HG03045 (cell line): ENCODE results near the gene PREB.
"Not testable (repeated sequence)": the region's sequence is repeated elsewhere in the genome, so short reads cannot be mapped to it uniquely, and the experiment has no call there.

Source experiments
- ATAC-seq: cut with Tn5 transposase; IDR thresholded peaks from one replicate; pipeline ENCODE4 v1.9.1; 2021; ENCODE audit warnings: mild to moderate bottlenecking, moderate library complexity; ENCODE audit not compliant: unreplicated experiment

The PREB gene, protein sequence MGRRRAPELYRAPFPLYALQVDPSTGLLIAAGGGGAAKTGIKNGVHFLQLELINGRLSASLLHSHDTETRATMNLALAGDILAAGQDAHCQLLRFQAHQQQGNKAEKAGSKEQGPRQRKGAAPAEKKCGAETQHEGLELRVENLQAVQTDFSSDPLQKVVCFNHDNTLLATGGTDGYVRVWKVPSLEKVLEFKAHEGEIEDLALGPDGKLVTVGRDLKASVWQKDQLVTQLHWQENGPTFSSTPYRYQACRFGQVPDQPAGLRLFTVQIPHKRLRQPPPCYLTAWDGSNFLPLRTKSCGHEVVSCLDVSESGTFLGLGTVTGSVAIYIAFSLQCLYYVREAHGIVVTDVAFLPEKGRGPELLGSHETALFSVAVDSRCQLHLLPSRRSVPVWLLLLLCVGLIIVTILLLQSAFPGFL

DNA sequence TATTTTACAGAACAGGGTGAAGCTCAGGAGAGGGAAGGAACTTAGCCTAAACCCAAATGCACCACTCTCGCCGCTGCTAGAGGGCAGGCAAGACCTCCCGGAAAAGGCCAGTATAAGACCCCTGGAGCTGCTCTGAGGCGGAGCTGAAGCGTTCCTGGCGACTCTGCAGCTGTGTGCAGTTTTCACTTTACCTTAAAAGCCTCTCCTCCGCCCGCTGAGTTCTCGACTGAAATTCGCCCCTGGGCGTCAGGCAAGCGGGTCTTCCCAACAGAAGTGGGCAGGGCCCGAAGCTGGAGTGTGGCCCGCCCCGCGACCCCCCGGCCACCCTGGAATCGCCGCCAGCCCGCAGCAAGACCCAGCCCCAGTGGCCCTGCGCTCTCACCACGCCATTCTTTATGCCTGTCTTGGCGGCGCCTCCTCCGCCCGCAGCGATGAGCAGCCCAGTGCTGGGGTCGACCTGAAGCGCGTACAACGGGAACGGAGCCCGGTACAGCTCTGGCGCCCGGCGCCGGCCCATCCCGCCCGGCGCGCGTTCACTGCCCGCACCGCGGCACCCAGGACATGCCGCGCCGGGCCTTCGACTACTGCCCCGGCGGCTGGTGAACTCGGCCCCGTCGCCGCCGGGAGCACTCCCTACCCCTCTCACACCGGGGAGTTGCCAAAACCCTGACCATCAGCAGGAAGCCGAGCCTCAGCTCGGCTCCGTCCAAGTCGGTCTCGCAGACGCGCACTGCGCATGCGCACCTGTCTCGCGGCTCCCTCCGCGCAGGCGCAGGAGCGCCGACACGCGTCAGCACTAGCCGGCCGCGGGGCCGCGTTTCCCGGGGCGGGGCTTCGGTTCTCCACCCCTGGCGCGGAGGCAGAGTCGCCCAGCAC is at the start of gene PREB:
Gene PREB (minus strand): TSS at position 732 of the 876 bp plus-strand sequence. CDS start 215 bp downstream, at position 517.
- peak; percentile 88 for ATAC-seq

DNA sequence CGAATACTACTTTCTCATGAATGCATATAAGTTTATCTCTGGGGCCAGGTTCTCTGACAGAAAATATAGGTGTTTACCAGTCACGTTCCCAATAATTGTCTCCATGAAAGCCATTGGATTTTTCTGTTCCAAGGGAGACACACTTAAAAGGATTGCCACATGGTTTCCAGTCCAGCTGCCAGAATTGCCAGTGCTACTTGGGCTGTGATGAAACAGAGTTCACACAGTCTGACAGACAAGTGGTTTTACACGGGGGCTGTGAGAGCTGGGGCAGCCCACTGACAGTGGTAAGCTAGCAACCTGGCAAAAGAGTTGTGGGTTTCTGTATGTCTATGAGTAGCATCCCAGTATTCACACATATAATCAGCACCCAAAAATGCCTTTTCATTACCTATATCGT is 49.7 kb upstream of the PREB start:
- no peak for ATAC-seq

DNA sequence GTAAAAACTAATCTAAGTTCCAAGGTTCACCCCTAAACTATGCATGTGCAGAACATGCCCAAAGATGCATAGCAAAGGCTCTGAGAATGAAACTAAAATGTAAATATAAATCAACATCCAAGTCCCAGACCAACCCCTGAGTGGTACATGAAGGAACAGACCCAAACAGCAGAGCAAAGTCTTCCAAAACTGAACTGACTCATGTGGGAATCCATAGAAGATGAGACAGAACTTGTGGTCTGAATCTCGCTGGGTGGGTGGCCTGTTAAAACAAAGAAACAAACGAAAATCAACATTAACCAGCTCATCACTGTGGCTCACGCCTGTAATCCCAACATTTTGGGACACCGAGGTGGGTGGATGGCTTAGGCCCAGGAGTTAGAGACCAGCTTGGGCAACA is 47.9 kb upstream of the PREB start:
- ATAC-seq, result no peak

DNA sequence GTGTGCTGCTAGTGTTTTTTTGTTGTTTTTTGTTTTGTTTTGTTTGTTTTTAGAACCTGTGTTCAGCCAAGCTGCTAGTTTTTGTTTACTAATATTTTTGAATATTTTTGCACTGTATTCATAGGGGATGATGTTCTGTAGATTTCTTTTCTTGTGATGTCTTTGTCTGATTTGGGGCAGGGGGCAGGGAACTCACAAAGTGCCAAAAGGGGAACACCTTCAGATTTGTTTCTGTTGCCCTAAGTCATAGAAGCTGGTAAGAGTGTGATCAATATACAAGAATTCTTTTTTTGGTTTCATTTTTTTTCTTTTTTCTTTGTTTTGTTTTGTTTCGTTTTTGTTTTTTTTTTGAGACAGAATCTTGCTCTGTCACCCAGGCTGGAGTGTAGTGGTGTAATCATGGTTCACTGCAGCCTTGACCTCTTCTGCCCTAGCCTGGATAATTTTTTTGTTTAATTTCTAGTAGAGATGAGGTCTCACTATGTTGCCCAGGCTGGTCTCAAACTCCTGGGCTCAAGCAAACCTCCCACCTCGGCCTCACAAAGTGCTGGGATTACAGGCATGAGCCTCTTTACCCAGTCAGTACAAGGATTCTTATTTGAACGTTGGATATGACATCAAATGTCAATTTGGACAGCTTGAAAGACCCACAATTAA is 45.0 kb upstream of the PREB start:
- no peak for ATAC-seq

DNA sequence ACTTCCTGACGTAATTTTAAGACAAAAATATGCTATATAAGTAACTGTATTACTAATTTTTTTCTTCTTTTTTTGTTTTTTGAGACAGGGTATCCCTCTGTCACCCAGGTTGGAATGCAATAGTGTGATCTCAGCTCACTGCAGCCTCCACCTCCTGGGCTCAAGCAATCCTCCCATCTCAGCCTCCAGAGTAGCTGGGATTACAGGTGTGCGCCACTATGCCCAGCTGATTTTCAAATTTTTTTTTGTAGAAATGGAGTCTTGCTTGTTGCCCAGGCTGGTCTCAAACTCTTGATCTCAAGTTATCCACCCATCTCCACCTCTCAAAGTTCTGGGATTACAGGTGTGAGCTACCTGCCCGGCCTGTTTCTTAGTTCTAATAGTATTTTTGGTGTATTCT is 44.0 kb upstream of the PREB start:
- no peak for ATAC-seq

DNA sequence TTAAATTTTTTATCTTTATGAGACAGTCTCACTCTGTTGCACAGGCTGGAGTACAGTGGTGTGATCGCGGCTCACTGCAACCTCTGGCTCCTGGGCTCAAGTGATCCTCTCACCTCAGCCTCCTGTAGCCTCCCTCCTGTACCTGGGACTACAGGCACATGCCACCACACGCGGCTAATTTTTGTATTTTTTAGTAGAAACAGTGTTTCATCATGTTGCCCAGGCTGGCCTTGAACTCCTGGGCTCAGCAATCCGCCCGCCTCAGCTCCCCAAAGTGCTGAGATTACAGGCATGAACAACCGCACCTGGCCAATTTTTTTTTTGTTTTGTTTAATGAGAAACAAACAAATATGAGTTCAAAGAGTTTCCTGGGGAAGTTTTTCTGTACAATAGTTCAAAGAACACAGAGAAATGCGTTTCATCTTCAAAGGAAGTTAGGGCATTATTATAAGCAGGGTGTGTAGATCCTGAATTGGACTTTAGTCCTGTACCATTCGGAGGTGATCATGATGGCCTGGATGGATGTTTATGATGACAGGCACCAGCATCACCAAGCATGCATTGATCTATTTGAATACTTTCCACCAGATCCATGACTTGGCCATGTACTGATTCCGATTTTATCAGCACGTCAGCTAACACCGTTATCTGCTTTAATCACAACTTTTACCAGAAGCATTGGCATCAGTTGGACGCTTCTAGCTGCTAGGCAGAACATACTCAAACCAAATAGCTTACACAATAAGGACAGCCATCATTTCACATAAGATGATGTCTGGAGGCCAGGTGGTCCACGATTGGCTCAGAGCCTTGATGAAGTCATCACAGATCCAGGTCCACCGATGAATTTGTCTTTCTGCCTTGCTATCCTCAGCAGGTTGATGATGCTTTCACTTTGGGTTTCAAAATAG is 43.3 kb upstream of the PREB start:
- ATAC-seq, result no peak

DNA sequence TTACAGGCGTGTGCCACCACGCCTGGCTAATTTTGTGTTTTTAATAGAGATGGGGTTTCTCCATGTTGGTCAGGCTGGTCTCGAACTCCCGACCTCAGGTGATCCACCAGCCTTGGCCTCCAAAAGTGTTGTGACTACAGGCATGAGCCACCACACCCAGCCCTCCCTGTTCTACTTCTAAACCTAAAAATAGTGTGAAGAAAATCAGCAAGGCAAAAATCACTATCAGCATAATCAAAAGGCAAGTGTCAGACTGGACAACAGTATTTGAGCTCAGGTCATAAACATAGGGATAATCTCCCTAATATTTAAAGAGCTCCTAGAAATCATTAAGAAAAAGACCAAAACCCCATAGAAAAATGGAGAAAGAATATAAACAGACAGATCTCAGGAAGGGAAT is 41.3 kb upstream of the PREB start:
- not testable (repeated sequence) for ATAC-seq

DNA sequence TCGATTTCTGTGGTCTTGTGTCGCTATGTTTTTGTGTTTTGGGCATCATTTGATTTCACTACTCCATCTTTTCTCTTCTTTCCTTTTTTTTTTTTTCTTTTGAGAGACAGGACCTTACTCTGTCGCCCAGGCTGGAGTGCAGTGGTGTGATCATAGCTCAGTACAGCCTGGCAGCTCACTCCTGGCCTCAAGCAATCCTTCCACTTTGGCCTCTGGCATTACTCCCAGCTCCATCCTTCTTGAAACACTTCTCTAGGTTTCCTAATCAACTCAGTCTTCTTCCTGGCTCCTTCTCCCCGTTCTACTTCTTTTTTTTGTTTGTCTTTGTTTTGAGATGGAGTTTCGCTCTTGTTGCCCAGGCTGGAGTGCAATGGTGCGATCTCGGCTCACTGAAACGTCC is 40.9 kb upstream of the PREB start:
- no peak for ATAC-seq

DNA sequence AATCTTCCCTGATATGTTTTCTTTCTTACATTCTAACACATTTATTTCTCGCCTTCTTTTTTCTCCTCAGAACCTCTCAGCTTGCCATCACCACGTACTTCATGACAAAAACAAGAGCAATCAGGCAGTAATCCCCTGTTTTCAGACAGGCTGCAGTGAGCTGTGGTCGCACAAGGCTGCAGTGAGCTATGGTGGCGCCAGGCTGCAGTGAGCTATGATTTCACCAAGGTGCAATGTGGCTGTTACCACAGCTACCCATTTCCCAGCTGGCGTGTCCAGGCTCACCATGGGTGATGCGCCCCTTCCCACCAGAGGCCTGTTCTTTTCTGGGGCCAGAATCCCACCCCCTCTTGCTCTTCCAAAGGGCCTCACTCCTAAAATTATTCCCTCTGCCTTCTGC is 40.2 kb upstream of the PREB start:
- no peak for ATAC-seq

DNA sequence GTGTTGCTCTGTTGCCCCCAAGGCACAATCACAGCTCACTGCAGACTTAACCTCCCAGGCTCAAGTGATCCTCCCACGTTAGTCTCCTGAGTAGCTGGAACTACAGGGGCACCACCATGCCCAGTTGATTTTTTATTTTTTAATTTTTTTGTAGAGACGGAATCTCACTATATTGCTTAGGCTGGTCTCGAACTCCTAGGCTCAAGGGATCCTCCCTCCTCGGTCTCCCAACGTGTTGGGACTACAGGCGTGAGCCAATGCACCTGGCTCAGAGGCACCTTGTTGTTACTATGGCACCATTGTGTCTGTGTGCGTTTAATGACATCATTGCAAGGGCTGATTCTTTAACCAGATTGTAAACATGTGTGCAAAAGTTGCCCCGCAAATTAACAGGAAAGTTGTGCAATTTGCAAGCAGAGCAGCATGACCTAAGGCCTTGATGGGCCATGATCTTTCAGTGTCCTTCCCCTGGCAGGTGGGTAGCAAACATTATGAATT is 37.0 kb upstream of the PREB start:
- ATAC-seq, result no peak

DNA sequence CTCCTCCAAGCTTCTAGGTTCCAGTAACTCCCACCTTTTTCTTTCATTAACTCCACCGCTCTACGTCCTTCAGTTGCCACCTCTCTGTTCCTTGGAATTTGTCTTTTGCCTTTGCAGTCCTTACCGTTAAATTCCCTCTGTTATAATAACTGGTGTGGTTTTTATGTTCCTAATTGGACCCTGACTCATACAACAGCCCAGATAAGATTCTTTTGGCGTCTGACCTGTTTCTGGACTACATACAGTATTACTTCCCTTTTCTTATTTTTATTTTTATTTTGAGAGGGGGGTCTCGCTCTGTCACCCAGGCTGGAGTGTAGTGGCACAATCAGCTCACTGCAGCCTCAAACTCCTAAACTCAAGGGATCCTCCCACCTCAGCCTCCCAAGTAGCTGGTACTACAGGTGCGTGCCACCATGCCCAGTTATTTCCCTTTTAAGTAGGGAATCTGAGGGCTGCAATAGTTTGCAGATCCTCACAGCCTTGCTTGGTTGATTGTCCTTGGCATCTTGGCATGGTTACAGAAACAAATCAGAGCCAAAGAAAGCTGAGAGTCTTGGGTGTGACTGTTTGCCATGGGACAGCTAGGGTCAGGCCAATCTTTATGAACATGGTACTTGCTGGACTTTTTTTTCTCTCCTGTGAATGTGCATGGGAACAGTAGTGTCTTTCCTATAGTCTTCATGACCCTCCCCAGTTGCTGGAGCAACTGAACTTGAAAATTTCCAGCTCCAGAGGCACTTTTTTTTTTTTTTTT is 36.3 kb upstream of the PREB start:
- no peak for ATAC-seq

DNA sequence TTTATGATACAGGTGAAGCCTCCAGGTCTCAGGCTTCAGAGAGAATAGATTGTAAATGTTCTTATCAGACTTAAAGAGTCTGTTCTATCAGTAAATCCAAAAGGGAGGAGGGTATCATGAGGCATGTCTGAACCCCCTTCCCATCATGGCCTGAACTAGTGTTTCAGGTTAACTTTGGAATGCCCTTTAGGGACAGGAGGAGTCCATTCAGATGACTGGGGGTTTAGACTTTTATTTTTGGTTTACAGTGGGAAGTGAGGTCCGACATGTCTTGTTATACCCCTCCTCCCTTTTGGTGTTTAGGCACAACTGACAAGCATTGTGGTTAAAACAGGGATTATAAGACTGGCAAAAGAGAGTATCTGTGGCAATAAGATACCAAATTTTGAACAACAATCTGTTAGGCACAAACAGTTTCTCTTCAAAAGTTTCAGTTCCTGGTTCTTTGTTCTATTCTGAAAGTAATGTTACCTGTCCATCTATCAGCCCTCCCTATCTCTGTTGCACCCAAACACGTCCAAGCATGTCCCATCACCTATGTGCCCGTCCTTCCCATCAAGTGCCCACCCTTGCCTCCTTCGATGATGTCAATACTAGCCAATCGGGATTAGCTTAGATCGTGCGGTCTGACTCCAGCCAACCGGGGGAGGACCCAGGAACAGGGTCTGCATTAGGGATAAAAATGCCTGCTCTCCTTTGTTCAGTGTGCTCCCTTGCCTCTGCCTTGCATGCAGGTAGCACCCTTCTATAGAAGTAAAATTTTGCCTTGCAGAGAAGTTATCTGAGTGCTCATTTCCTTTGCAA is 30.7 kb upstream of the PREB start:
- ATAC-seq, result no peak

DNA sequence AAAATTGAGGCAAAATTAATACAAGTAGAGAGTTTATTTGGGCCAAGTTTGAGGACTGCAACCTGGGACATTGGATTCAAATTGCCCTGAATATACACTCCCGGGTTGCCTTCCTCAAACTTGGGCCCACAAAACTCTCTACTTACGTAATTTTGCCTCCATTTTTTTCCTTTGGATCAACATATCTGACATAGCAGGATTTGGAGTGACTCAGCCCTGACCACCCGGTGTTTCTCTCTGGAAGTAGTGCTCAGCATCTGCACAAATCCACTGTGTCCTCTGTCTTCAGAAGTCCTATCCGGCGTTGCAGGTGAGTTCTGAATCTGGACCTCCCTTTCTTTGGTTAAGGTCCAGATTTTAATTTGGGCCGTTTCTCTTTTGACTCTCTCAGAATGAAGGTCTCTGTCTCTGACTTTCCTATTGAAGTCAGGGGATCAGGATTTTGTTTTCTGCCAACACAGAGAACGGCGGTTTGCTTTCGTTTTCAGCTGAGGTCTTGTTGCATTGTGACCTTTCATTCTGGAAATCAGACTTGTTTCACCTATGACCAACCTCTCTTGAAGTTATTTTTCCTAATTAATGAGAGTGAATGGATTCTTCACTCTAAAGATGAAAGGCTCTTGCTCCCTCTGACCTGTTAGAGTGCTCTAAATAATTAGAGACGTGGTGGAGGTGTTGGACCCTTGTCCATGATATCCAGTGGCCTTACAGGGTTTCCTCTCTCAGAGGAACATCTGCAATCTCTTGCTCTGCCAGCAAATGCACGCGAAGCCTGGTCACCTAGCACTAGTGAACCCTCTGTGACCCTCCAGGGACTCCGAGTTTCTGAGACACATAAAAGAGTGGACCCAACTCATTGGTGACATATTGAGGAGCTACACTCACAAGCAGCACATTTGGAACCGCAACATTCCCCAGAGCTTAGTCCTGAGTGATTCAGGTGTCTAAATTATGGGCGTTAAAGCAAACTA is 28.0 kb upstream of the PREB start:
- ATAC-seq, result no peak

DNA sequence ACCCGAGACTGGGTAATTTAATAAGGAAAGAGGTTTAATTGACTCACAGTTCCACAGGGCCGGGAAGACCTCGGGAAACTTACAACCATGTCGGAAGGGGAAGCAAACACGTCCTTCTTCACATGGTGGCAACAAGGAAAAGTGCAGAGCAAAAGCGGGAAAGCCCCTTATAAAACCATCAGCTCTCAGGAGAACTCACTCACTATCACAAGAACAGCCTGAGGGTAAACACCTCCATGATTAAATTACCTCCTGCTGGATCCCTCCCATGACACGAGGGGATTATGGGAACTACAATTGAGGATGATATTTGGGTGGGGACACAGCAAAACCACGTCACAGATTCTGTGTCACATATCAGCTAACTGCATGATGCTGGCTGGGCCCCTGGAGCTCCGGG is 25.8 kb upstream of the PREB start:
- ATAC-seq, result no peak

DNA sequence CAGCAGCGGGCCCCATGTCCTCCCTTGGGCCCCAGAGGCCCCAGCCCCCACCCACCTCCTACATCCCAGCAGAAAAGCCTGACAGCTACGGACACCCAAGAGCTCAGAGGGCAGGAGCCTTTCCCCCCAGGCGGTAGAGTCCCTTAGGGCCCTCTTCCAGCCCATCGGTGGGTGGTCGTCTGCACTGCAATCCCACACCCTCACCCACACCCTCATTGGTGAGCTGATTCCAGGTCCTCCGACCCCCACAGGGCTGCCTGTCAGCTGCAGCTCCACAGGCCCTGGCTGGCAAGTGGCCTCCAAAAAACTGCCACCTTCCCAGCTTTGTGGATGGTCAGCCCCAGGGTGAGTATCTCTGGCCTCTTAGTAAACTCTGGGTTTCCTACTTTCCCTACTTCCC is 24.8 kb upstream of the PREB start:
- no peak for ATAC-seq

DNA sequence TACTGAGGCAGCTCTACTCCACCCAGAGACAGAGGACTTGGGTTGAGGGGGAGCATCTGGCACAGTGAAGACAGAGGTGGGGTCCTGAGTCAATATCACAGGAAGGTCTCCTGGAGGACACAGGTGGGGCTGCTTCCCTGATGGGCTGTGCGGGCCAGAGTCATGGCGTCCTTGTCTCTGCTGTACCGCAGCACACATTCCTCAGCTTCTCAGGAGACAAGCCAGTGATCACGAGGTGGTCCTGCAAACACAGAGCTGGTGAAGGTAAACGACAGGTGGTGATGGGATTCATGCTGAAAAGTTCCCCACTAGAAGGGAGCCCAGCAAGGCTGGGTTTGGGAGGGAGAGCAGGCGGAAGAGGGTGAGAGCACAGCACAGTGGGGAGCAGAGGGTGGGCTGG is 24.0 kb upstream of the PREB start:
- no peak for ATAC-seq

DNA sequence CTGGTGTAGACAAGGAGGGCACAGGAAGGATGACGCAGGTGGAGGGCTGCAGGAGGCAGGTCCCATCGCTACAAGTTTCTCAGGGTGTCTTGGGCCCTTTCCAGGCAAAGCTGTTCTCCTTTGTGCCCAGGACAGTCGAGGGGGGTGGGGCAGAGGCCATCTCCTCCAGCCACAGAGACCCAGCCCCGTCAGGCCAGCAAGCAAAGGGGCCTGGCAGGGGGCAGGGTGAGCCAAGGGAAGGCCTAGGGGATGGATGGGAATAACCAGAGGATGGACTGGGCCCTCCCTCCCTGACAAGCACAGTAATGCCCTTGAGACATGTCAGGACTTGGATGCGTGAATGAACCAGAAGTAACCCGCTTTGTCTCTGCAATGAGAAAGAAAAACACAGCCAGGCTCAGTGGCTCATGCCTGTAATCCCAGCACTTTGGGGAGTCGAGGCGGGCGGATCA is 20.7 kb upstream of the PREB start:
- no peak for ATAC-seq

DNA sequence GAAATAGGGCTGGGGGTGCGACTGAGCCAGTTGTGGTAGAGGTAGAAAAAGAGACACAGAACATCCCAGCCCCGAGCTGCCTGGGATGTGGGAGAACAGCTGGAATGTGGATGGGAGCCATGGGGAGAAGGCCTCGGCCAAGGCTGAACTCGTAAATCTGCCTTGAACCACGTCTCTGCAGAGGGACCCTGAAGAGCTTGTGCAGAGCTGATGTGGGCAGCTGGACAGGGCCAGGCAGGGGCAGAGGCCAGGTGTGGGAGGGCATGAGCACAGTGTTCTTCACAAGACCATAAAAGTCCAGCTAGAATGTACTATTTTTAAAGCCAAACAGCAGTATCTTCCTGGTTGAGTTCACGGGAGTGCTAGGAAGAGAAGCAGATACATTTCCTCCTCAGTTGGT is 20.1 kb upstream of the PREB start:
- no peak for ATAC-seq
